ENCODE measurements around the gene KCNIP3.

Gene KCNIP3

DNA sequence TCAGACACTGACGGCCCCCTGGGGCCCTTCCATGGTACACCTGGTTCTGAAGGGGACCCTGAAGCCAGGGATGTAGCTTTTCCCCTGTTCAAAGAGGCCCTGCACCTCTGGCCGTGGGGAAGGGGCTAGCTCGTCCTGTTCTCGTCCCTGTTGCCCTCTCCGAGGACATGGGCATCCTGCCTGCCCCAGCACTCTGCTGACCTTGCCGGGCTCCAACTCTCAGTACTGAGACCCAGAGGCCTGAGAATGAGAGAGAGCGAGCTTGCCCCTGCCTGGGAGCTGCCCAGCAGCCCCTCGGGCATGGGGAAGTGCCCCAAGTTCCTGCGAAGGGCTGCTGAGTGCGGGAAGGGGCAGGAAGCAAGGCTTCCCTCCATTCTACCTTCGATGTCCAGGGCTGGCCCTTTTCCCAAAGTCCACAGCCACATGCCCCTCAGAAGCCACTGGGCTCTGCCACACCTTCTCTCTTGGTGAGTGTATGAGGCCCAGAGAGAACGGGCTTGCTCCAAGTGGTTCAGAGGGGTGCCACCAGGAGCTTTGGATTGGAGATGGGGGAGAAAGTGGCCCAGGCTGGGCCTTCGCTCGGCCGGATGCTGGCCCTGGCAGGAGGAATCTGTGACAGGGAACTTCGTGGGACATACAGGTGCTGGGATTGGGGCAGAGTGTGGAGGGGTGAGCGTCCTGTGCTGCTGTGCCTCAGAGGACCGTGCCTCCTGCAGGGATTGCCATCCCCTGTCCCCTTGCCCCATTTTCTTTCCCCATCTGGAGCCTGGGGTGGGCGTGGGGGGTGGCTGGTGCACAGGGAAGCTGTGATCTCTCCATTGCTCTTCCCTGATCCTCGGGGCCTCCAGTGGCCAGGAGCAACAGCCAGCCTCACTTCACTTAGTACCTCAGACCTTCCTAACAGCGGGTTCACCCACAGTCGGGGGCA, 50.8 kb downstream of the KCNIP3 start:
- TF ChIP-seq ARNTL (CRISPR knock-in tag; IDR thresholded peaks at IDR 0.05; ENCODE audit: borderline replicate concordance, low read depth) = no peak
- TF ChIP-seq ZC3H10 (CRISPR knock-in tag; IDR thresholded peaks at IDR 0.05) = no peak
- TF ChIP-seq ZNF565 (CRISPR knock-in tag; conservative IDR thresholded peaks at IDR 0.05; ENCODE audit: low read depth) = no peak
- TF ChIP-seq, protein P1, sequence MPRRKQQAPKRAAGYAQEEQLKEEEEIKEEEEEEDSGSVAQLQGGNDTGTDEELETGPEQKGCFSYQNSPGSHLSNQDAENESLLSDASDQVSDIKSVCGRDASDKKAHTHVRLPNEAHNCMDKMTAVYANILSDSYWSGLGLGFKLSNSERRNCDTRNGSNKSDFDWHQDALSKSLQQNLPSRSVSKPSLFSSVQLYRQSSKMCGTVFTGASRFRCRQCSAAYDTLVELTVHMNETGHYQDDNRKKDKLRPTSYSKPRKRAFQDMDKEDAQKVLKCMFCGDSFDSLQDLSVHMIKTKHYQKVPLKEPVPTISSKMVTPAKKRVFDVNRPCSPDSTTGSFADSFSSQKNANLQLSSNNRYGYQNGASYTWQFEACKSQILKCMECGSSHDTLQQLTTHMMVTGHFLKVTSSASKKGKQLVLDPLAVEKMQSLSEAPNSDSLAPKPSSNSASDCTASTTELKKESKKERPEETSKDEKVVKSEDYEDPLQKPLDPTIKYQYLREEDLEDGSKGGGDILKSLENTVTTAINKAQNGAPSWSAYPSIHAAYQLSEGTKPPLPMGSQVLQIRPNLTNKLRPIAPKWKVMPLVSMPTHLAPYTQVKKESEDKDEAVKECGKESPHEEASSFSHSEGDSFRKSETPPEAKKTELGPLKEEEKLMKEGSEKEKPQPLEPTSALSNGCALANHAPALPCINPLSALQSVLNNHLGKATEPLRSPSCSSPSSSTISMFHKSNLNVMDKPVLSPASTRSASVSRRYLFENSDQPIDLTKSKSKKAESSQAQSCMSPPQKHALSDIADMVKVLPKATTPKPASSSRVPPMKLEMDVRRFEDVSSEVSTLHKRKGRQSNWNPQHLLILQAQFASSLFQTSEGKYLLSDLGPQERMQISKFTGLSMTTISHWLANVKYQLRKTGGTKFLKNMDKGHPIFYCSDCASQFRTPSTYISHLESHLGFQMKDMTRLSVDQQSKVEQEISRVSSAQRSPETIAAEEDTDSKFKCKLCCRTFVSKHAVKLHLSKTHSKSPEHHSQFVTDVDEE (CRISPR knock-in tag; IDR thresholded peaks at IDR 0.05) = no peak
- no peak for TF ChIP-seq OSR1 (CRISPR knock-in tag; IDR thresholded peaks at IDR 0.05)
- TF ChIP-seq ZFP3 (CRISPR knock-in tag; IDR thresholded peaks at IDR 0.05) = no peak
- TF ChIP-seq SNAI2 (CRISPR knock-in tag; IDR thresholded peaks at IDR 0.05) = no peak
- TF ChIP-seq, protein P2, sequence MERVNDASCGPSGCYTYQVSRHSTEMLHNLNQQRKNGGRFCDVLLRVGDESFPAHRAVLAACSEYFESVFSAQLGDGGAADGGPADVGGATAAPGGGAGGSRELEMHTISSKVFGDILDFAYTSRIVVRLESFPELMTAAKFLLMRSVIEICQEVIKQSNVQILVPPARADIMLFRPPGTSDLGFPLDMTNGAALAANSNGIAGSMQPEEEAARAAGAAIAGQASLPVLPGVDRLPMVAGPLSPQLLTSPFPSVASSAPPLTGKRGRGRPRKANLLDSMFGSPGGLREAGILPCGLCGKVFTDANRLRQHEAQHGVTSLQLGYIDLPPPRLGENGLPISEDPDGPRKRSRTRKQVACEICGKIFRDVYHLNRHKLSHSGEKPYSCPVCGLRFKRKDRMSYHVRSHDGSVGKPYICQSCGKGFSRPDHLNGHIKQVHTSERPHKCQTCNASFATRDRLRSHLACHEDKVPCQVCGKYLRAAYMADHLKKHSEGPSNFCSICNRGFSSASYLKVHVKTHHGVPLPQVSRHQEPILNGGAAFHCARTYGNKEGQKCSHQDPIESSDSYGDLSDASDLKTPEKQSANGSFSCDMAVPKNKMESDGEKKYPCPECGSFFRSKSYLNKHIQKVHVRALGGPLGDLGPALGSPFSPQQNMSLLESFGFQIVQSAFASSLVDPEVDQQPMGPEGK (CRISPR knock-in tag; IDR thresholded peaks at IDR 0.05; ENCODE audit: borderline replicate concordance) = no peak
- no peak for TF ChIP-seq TCF4 (CRISPR knock-in tag; IDR thresholded peaks at IDR 0.05; ENCODE audit: borderline replicate concordance)
- TF ChIP-seq BACH2 (CRISPR knock-in tag; IDR thresholded peaks at IDR 0.05; ENCODE audit: borderline replicate concordance) = no peak
- TF ChIP-seq ZNF70 (CRISPR knock-in tag; IDR thresholded peaks at IDR 0.05) = no peak
- no peak for TF ChIP-seq PPARA (CRISPR knock-in tag; IDR thresholded peaks at IDR 0.05; ENCODE audit: borderline replicate concordance)
- ATAC-seq = no peak

DNA sequence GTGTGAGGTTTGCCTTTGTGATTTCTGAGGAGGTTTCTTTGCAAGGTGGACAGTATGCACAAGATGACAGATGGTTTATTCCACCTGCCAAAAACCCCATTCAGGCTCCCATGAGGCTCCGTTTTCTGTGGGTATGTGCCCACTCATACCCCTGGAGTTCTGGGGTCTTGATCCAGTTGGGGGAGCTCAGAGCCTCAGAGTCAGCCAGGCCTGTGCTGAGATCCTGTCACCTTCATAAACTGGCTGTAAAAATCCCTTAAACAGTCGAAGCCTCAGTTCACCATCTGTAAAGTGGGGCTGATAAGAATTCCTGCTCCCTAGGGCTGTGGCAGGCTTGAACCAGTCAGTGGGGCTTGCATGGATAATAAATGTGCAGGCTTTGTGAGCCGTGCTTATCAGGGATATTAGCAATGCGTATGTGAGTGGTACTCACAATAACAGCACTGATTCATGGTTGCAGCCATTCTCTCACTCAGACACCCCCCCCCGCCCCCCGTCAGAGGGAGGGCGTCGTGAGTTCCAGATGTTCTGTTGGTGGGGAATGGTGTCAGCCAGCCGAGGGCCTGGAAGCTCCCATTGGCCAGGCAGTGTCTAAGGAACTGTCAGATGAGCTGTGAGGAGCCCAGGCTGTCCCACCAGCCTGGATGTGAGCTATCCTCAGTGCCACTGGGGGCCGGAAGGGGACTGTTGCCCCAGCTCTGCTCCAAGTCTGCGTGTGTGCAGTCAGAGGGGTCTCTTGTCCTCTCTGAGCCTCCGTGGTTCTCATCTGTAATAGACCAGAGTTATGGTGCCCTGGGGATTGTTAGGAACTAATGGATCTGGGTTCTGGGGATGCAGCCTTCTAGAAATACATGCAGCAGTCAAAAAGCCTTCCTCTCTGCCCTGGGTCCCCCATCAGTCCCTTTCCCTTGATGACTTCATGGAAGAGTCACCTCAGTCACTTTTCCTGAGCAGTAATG, 51.7 kb downstream of the KCNIP3 start:
- no peak for TF ChIP-seq TOX (CRISPR knock-in tag; IDR thresholded peaks at IDR 0.05; ENCODE audit: borderline replicate concordance)
- TF ChIP-seq ZC3H10 (CRISPR knock-in tag; IDR thresholded peaks at IDR 0.05) = no peak
- TF ChIP-seq TCF4 (CRISPR knock-in tag; IDR thresholded peaks at IDR 0.05; ENCODE audit: borderline replicate concordance) = no peak
- TF ChIP-seq, protein P2 (CRISPR knock-in tag; IDR thresholded peaks at IDR 0.05; ENCODE audit: borderline replicate concordance) = no peak
- TF ChIP-seq ZNF70 (CRISPR knock-in tag; IDR thresholded peaks at IDR 0.05) = no peak
- TF ChIP-seq PPARA (CRISPR knock-in tag; IDR thresholded peaks at IDR 0.05; ENCODE audit: borderline replicate concordance) = no peak
- no peak for TF ChIP-seq ZFP30 (CRISPR knock-in tag; IDR thresholded peaks at IDR 0.05)
- TF ChIP-seq GLIS3 (CRISPR knock-in tag; IDR thresholded peaks at IDR 0.05) = no peak
- TF ChIP-seq, protein P3, sequence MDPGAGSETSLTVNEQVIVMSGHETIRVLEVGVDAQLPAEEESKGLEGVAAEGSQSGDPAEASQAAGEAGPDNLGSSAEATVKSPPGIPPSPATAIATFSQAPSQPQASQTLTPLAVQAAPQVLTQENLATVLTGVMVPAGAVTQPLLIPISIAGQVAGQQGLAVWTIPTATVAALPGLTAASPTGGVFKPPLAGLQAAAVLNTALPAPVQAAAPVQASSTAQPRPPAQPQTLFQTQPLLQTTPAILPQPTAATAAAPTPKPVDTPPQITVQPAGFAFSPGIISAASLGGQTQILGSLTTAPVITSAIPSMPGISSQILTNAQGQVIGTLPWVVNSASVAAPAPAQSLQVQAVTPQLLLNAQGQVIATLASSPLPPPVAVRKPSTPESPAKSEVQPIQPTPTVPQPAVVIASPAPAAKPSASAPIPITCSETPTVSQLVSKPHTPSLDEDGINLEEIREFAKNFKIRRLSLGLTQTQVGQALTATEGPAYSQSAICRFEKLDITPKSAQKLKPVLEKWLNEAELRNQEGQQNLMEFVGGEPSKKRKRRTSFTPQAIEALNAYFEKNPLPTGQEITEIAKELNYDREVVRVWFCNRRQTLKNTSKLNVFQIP (CRISPR knock-in tag; IDR thresholded peaks at IDR 0.05; ENCODE audit: borderline replicate concordance, low read depth) = no peak
- TF ChIP-seq ISL1 (CRISPR knock-in tag; IDR thresholded peaks at IDR 0.05) = no peak
- ATAC-seq = no peak
